Tibial artery (tissue), 4 donors: ENCODE measurements around the gene CRY1.

ENCODE experiments used
- DNase-seq, 2 donors: peaks; one replicate each; pipeline ENCODE4 v3.0.0-alpha.2; 2019
- H3K27ac ChIP-seq, 2 donors: fragments of 200-600 bp; sonication (generic) in 1 of 2; 1 replicate in 1 of 2; 2 replicates in 1 of 2; pipeline ENCODE4 v1.5.1; 2018 to 2019; ENCODE audit warnings: mild to moderate bottlenecking in 1 of 2
- H3K27me3 ChIP-seq, 2 donors: fragments of 200-600 bp; sonication (generic) in 1 of 2; one replicate each; pipeline versions ENCODE4 v1.5.1 to v1.6.0; 2016 to 2019
- H3K36me3 ChIP-seq, 3 donors: fragments of 200-600 bp; sonication (generic) in 2 of 3; one replicate each; pipeline ENCODE4 v1.5.1; 2016 to 2019; ENCODE audit warnings: mild to moderate bottlenecking in 2 of 3
- H3K4me1 ChIP-seq, 4 donors: fragments of 200-600 bp; sonication (generic) in 2 of 4; 1 replicate in 3 of 4; 2 replicates in 1 of 4; pipeline ENCODE4 v1.5.1; 2016 to 2019
- H3K4me3 ChIP-seq, 2 donors: fragments of 200-600 bp; sonication (generic) in 1 of 2; 1 replicate in 1 of 2; 2 replicates in 1 of 2; pipeline ENCODE4 v1.5.1; 2018 to 2019; ENCODE audit warnings: mild to moderate bottlenecking in 2 of 2
- H3K9me3 ChIP-seq, 3 donors: fragments of 200-600 bp; sonication (generic) in 1 of 3; one replicate each; pipeline ENCODE4 v1.5.1; 2016 to 2019
- CTCF ChIP-seq, 2 experiments: fragments of 200-600 bp in 1 of 2; fragments of 450-650 bp in 1 of 2; IDR thresholded peaks; one replicate each; pipeline ENCODE4 v1.5.1; 2017 to 2019; ENCODE audit warnings: antibody characterized with exemption in 2 of 2, mild to moderate bottlenecking in 1 of 2, moderate library complexity in 1 of 2
- intact Hi-C: fragments of 100-400 bp; cut with DNase I; formaldehyde crosslinking; loops from one replicate; pipeline ENCODE4 v1.15.0; 2023; ENCODE audit warnings: low total_unique reads

The CRY1 gene

GRCh38 chr12:106964526-106964925 lies 128.8 kb downstream of the CRY1 start:
- no peaks in the 10 kb centered on the region for H3K27me3 ChIP-seq
- DNase-seq = no peak
- peaks cover 0 to 49% (median 6%) of the 10 kb centered on the region in 4 donors for H3K4me1 ChIP-seq
- intact Hi-C loops = no loop called here
- H3K36me3 ChIP-seq = peaks cover 18 to 34% (median 21%) of the 10 kb centered on the region in 3 donors
- H3K9me3 ChIP-seq = no peaks in the 10 kb centered on the region
- TF ChIP-seq CTCF (IDR thresholded peaks at IDR 0.05) = no peak
- H3K4me3 ChIP-seq = no peak overlapping the region
- no peak overlapping the region for H3K27ac ChIP-seq

- H3K27ac ChIP-seq = no peak overlapping the region
- H3K9me3 ChIP-seq = no peaks in the 10 kb centered on the region
- H3K4me3 ChIP-seq = no peak overlapping the region
- TF ChIP-seq CTCF (IDR thresholded peaks at IDR 0.05) = no peak
- DNase-seq = no peak
- H3K36me3 ChIP-seq = peaks cover 2 to 18% (median 4%) of the 10 kb centered on the region in 3 donors
- H3K4me1 ChIP-seq = peaks cover 0 to 71% (median 24%) of the 10 kb centered on the region in 4 donors
- intact Hi-C loops = no loop called here
- H3K27me3 ChIP-seq = no peaks in the 10 kb centered on the region
Observed at GRCh38 chr12:106962286-106962685, 131.1 kb downstream of the CRY1 start.

DNA sequence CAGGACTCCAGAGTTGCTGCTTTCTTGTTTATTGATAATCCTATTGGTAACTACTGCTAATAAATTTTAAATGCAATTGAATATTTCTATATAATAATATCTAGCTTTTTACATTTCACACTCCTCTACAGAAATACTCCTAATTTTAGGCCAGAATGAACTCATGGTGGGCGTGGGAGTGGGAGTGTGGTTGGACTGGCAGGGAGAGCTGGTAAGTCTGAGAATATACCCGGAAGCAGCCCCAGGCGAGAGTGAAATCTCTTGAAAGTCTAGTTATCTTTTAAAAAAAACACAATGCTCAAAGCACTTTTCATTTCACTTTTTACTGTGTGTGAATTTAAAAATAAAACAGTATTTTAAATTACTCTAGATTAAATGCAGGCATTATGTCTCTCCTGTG lies 132.9 kb downstream of the CRY1 start:
- H3K9me3 ChIP-seq = no peaks in the 10 kb centered on the region
- no peaks in the 10 kb centered on the region for H3K27me3 ChIP-seq
- no peak for TF ChIP-seq CTCF (IDR thresholded peaks at IDR 0.05)
- intact Hi-C loops = no loop called here
- H3K27ac ChIP-seq = no peak overlapping the region
- no peak overlapping the region for H3K4me3 ChIP-seq
- no peak for DNase-seq
- H3K4me1 ChIP-seq = peaks cover 0 to 74% (median 24%) of the 10 kb centered on the region in 4 donors
- peaks cover 0 to 4% (median 0%) of the 10 kb centered on the region in 3 donors for H3K36me3 ChIP-seq

DNA sequence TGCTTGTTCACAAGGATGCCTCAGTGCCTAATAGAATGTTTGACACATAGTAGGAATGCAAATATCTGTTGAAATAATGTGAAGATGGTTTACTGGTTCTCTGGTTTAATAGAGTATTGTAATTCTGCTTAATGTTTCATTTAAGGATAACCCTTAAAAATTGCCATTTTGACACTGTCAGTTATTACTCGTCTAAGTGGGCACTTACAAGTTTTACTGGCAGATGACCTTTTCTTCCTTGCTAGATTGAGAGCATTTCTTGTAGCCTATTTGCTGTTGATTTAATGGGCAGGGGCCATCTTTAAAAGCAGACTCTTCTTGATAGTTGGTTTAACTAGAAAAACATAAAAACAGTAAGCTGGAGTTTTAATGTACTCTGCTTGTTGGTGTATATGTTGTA lies 135.8 kb downstream of the CRY1 start:
- peak overlapping the region; percentile 100 for H3K27ac ChIP-seq
- TF ChIP-seq CTCF (IDR thresholded peaks at IDR 0.05) = no peak
- no peaks in the 10 kb centered on the region for H3K27me3 ChIP-seq
- H3K9me3 ChIP-seq = no peaks in the 10 kb centered on the region
- intact Hi-C loops = loop anchor here (2.0 kb wide), 2 partner anchors 29 to 135 kb away; partner anchors contain the start of genes CRY1 and MTERF2
- peak overlapping the region; percentile 95 to 97 for H3K4me3 ChIP-seq
- DNase-seq = no peak
- H3K4me1 ChIP-seq = peaks cover 0 to 64% (median 27%) of the 10 kb centered on the region in 4 donors
- no peaks in the 10 kb centered on the region for H3K36me3 ChIP-seq

DNA sequence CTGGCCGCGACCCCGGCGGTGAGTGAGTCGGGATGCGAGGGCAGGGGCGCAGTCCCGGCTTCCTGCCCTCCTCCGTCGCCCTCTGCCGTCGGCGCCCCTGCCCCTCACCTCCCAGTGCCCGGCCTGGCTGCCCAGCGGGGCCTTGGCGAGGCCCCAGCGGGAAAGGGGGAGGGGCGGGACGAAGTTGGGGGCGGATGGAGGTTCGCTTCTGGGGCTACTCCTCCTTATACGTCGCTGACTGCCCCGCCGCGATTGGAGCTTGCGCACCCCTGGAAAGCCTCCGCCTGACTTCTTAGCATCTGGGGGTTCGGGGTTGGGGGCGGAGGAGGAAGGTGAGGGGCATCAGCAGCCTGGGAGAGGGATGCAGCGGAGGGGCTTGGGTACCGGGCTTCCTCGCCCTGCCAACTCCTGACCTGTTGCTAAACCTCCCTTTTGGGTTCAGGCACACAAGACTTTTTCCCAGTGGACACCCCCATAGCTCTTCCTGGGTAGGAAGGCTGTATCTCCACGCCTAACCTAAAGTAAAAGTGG lies 137.2 kb downstream of the CRY1 start:
- intact Hi-C loops = loop anchor here (2.0 kb wide), 2 partner anchors 31 to 137 kb away; partner anchors contain the start of genes CRY1 and MTERF2
- H3K9me3 ChIP-seq = no peaks in the 10 kb centered on the region
- H3K27ac ChIP-seq = peak overlapping the region; percentile 100
- H3K36me3 ChIP-seq = no peaks in the 10 kb centered on the region
- peak overlapping the region; percentile 95 to 97 for H3K4me3 ChIP-seq
- DNase-seq = peak; percentile 71 to 88
- H3K27me3 ChIP-seq = no peaks in the 10 kb centered on the region
- H3K4me1 ChIP-seq = peaks cover 0 to 50% (median 26%) of the 10 kb centered on the region in 4 donors
- TF ChIP-seq CTCF (IDR thresholded peaks at IDR 0.05) = peak; percentile 2 to 14
